BLaER1 treated with 17β-estradiol and CSF1 and Interleukin-3, amounts not matched to agents 10 nM and 100 nM (cell line): ENCODE data around the gene RNU4-1.
A peak's percentile ranks its signal among the peaks of the same experiment; 100 is the strongest.

Experiments used
- H3K27ac ChIP-seq, 11 experiments: shearing (Covaris generic); formaldehyde crosslinking; 2 replicates each; pipeline ENCODE4 v1.8.1; 2022
- H3K27me3 ChIP-seq, 11 experiments: shearing (Covaris generic); formaldehyde crosslinking; 2 replicates each; pipeline ENCODE4 v1.8.1; 2022
- H3K36me3 ChIP-seq, 11 experiments: shearing (Covaris generic); formaldehyde crosslinking; 2 replicates each; pipeline ENCODE4 v1.8.1; 2022
- H3K4me1 ChIP-seq, 10 experiments: shearing (Covaris generic); formaldehyde crosslinking; 2 replicates each; pipeline ENCODE4 v1.8.1; 2022
- H3K4me2 ChIP-seq, 11 experiments: shearing (Covaris generic); formaldehyde crosslinking; 2 replicates each; pipeline ENCODE4 v1.8.1; 2022
- H3K4me3 ChIP-seq, 10 experiments: shearing (Covaris generic); formaldehyde crosslinking; 2 replicates each; pipeline ENCODE4 v1.8.1; 2022
- H3K9ac ChIP-seq, 11 experiments: shearing (Covaris generic); formaldehyde crosslinking; 2 replicates each; pipeline ENCODE4 v1.8.1; 2022
- H3K9me3 ChIP-seq, 11 experiments: shearing (Covaris generic); formaldehyde crosslinking; replicated peaks in 1 of 11; 2 replicates each; pipeline ENCODE4 v1.8.1; 2022
- H4K20me1 ChIP-seq, 11 experiments: shearing (Covaris generic); formaldehyde crosslinking; 2 replicates each; pipeline ENCODE4 v1.8.1; 2022
- Cebpa-rat ChIP-seq, 11 experiments: shearing (Covaris generic); IDR thresholded peaks; 2 replicates each; pipeline ENCODE4 v1.8.1; 2022

The RNU4-1 gene

DNA sequence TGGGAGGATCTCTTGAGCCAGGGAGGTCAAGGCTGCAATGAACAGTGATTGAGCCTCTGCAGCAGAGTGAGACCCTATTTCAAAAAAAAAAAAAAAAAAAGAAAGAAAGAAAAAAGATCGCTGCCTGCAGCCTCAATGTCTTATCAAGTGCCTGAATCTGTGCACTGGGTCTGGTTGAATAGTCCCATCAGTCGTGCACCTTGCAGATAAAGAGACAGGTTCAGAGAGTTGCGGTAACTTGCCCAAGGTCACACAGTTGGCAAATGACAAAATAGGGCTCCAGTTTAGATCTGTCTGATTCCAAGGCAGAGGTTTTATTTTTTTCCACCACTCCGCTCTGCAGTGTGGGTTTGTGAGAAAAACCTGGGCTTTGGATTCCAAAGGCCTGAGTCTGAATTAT lies 35.2 kb upstream of the RNU4-1 start:
- Histone ChIP-seq H3K4me2 (no peak overlapping the region), H3K36me3 (no peaks in the 10 kb centered on the region), H3K4me1 (peaks cover 0 to 6% (median 0%) of the 10 kb centered on the region in 10 experiments; a peak in 4 of 20 replicates), H4K20me1 (no peaks in the 10 kb centered on the region), H3K9me3 (no peaks in the 10 kb centered on the region), H3K27me3 (no peaks in the 10 kb centered on the region), H3K9ac (no peak overlapping the region), H3K4me3 (no peak overlapping the region), H3K27ac (no peak overlapping the region)
- TF ChIP-seq Cebpa-rat (IDR thresholded peaks at IDR 0.05): no peak

DNA sequence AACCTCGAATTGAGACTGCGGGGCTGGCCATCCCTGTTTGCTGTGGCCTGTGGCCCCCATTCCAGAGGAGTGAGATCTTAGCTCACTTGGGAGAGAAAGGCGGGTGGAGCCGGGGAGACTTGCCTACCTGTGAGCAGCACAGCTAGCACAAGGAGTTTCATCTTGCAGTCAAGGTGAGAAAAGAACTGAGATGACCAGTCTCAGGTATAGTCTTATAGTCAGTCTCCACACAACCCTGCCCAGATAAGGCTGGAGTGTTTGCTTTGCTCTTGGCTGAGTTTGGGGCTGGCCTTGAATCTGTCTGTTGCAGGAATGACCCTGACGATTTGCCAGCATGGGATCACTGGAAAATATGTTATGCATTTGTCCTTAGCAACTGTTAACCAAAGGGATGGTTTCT lies 34.6 kb upstream of the RNU4-1 start, which contains the start of gene PLA2G1B:
Gene PLA2G1B, minus strand, starts transcription at position 187 of the 400 bp plus-strand sequence. Its CDS starts 26 bp downstream, at position 161.
- Histone ChIP-seq H3K36me3 (no peaks in the 10 kb centered on the region), H3K9ac (0 out of 22 replicates have a peak within 1 kb of the TSS, but pooled peaks of 1 of the 11 experiments have one; percentile 6), H3K27me3 (no peaks in the 10 kb centered on the region), H3K4me2 (no peak within 1 kb of the TSS), H3K4me1 (peaks cover 0 to 6% (median 0%) of the 10 kb centered on the region in 10 experiments; a peak in 4 of 20 replicates), H3K27ac (no peak within 1 kb of the TSS), H3K9me3 (no peaks in the 10 kb centered on the region), H3K4me3 (no peak within 1 kb of the TSS), H4K20me1 (no peaks in the 10 kb centered on the region)
- TF ChIP-seq Cebpa-rat (IDR thresholded peaks at IDR 0.05): no peak

DNA sequence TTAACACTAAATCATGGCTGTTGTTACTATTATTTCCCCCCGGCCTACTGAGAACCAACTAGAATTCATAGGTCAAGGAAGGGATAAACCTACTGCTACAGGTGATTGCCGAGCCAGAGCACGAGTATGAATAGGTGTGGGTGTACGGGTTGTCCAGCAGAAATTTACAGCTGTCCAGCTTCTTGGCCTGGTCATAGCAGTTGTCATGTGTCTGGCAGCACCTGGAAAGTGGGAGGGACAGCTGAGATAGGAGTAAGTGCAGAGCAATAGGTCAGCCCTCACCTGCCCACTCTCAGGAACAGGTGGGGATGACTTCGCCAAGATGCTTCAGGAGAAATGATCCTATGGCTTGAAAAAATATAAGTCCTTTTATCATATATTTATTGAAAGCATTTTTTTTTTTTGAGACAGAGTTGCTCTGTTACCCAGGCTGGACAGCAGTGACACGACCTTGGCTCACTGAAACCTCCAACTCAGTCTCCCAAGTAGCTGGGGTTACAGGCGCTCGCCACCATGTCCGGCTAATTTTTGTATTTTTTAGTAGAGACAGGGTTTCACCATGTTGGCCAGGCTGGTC lies 31.9 kb upstream of the RNU4-1 start:
- TF ChIP-seq Cebpa-rat (IDR thresholded peaks at IDR 0.05): no peak
- Histone ChIP-seq H3K9me3 (no peaks in the 10 kb centered on the region), H3K9ac (0 out of 22 replicates have a peak overlapping the region, but pooled peaks of 1 of the 11 experiments have one; percentile 79), H3K27ac (no peak overlapping the region), H3K36me3 (no peaks in the 10 kb centered on the region), H4K20me1 (no peaks in the 10 kb centered on the region), H3K4me1 (peaks cover 0 to 6% (median 0%) of the 10 kb centered on the region in 10 experiments; a peak in 4 of 20 replicates), H3K4me2 (peak overlapping the region in 2 of 11 experiments; percentile 91; a peak in 4 of 22 replicates), H3K4me3 (no peak overlapping the region), H3K27me3 (no peaks in the 10 kb centered on the region)

DNA sequence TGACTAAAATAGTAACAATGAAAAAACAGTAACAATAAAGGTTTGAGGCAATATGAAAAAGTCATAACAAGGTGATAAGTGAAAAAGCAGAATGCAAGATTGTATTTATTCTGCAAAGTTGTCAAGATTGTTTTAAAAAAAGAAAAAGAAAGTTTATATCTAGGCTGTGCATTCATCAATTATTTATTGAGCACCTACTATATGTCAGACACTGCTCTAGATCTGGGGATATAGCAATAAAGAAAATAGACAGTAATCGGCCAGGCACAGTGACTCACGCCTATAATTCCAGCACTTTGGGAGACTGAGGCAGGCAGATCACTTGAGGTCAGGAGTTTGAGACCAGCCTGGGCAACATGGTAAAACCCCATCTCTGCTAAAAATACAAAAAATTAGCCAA lies 30.7 kb upstream of the RNU4-1 start:
- H3K9ac ChIP-seq: 0 out of 22 replicates have a peak overlapping the region, but pooled peaks of 1 of the 11 experiments have one; percentile 5
- H3K36me3 ChIP-seq: no peaks in the 10 kb centered on the region
- H3K4me3 ChIP-seq: no peak overlapping the region
- no peaks in the 10 kb centered on the region for H3K27me3 ChIP-seq
- no peak overlapping the region for H3K4me2 ChIP-seq
- no peak for TF ChIP-seq Cebpa-rat (IDR thresholded peaks at IDR 0.05)
- H3K4me1 ChIP-seq: peaks cover 0 to 6% (median 0%) of the 10 kb centered on the region in 10 experiments; a peak in 4 of 20 replicates
- H3K27ac ChIP-seq: no peak overlapping the region
- H3K9me3 ChIP-seq: no peaks in the 10 kb centered on the region
- H4K20me1 ChIP-seq: no peaks in the 10 kb centered on the region

DNA sequence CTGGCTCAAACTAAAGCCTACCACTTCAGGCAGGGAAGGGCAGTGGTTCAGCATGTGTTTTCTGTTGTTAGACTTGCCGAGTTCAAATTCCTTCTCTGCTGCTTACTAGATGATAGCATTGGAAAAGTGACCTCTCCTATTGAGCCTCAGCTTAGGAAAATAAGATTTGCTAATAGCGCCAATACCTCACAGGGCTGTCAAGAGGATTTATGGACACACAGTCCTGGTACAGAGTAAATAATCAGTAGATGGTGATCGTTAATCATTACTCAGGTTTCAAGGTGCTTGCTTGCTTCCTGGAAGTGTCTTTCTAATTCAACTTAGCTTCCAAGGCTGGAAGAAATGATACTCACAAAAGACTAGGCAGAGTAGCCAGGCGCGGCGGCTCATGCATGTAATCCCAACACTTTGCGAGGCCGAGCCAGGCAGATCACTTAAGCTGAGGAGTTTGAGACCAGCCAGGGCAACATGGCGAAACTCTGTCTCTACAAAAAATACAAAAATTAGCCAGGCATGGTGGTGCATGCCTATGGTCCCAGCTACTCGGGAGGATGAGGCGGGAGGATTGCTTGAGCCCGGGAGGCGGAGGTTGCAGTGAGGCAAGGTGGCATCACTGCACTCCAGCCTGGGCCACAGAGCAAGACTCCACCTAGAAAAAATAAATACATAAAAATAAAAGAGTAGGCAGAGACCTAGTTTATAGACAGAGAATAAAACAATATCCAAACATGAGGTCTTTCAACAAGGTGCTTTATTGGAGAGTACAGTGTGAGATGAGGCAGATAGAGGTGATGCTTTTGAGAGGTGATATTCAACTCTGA lies 28.6 kb upstream of the RNU4-1 start:
- no peaks in the 10 kb centered on the region for H4K20me1 ChIP-seq
- no peaks in the 10 kb centered on the region for H3K27me3 ChIP-seq
- no peak overlapping the region for H3K4me3 ChIP-seq
- no peak overlapping the region for H3K27ac ChIP-seq
- no peak for TF ChIP-seq Cebpa-rat (IDR thresholded peaks at IDR 0.05)
- H3K36me3 ChIP-seq: no peaks in the 10 kb centered on the region
- no peak overlapping the region for H3K9ac ChIP-seq
- peaks cover 6 to 17% (median 11%) of the 10 kb centered on the region in 10 experiments for H3K4me1 ChIP-seq
- H3K4me2 ChIP-seq: no peak overlapping the region
- no peaks in the 10 kb centered on the region for H3K9me3 ChIP-seq

DNA sequence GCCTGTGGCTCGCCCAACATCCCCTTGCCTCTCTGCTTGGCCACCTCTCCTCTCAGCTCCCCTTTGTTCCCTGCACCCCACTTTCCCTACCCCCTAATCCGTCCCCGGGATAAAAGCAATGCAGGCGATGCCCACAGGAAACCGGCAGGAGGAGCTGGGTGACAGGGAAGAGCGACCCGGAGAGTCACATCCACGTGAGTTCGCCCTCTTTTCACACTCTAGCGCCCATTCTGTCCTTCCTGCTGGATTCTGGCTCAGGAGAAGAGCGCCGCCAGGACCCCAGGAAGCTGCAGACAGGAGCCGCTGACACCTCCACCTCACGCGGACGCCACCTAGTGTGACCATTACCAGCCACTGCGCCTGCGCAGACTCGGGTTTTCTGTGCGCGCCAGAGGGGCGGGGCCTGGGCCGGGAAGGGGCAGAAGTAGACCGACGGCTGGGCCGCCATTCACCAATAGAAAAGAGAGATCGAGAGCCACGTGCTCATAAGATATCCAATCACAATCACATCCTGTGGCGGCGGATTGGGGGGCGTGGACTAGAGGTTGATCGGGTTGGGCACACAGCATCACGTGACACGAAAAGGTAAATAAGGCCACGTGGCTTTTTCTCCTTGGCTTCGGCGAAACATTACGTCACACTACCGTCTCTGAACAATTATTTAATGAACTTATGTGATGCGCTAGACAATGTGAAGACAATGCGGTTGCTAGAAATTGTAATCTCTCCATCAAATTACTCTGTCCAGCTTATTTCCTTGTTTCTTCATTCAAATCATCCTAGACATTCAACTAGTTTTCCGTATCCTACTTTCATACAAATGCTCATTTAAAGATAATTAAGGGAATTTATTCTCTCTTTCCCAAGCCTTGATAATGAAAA lies 24.4 kb upstream of the RNU4-1 start:
- Histone ChIP-seq H3K9me3 (no peaks in the 10 kb centered on the region), H3K27ac (peak overlapping the region; percentile 15 to 86 (median 79); a peak in 21 of 22 replicates), H3K36me3 (no peaks in the 10 kb centered on the region), H3K4me1 (peaks cover 7 to 16% (median 15%) of the 10 kb centered on the region in 10 experiments), H4K20me1 (no peaks in the 10 kb centered on the region), H3K4me3 (peak overlapping the region; percentile 52 to 78 (median 67)), H3K9ac (peak overlapping the region; percentile 70 to 85 (median 81)), H3K27me3 (no peaks in the 10 kb centered on the region), H3K4me2 (peak overlapping the region; percentile 79 to 95 (median 87))
- no peak; a peak in 1 of 22 replicates for TF ChIP-seq Cebpa-rat (IDR thresholded peaks at IDR 0.05)

DNA sequence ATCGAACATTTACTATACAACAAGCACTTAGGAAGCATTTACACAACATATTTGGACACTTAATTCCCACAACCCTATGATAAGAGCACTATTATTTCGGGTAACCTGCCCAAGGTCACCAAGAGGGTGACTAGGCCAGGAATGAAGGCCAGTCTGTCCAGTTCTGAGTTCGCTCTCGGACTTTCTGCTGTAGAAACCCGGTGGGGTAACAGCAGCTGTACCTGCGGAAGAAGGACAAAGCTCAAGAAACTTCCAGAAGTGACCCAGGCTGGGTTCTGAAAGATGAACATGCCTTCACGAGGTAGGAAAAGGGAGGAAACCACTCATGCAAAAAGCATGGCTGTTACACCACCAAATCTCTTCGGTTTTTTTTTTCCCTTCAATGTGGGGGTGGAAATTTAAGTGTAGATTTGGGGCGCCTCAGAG lies 23.8 kb upstream of the RNU4-1 start:
- H3K9ac ChIP-seq: peak overlapping the region; percentile 70 to 85 (median 81)
- TF ChIP-seq Cebpa-rat (IDR thresholded peaks at IDR 0.05): no peak
- no peaks in the 10 kb centered on the region for H3K36me3 ChIP-seq
- H3K27ac ChIP-seq: peak overlapping the region; percentile 15 to 86 (median 79); a peak in 21 of 22 replicates
- H3K4me2 ChIP-seq: peak overlapping the region; percentile 79 to 95 (median 87)
- peaks cover 7 to 16% (median 15%) of the 10 kb centered on the region in 10 experiments for H3K4me1 ChIP-seq
- H3K27me3 ChIP-seq: no peaks in the 10 kb centered on the region
- peak overlapping the region; percentile 52 to 78 (median 67) for H3K4me3 ChIP-seq
- H4K20me1 ChIP-seq: no peaks in the 10 kb centered on the region
- H3K9me3 ChIP-seq: no peaks in the 10 kb centered on the region

DNA sequence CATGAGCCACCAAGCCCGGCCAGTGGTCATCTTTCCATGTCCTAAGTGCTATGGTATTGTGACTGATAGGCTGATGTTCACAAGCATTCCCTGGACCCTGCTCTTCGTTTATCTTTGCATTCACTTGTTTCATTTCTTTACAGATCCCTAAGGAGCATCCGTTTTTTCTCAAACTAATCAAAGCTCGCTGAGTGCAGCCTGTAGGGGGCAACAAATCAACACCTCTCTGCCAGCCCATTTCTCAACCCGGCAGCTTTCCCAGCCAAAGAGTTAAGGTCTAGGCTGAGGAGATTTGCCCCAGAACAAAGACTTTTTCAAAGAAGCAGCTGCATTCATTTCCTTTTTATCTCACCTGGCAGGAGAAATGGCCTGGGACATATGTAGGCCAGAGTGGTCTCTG lies 21.2 kb upstream of the RNU4-1 start:
- no peak overlapping the region for H3K4me3 ChIP-seq
- no peak overlapping the region for H3K4me2 ChIP-seq
- TF ChIP-seq Cebpa-rat (IDR thresholded peaks at IDR 0.05): no peak
- no peaks in the 10 kb centered on the region for H3K27me3 ChIP-seq
- H3K9ac ChIP-seq: no peak overlapping the region
- no peaks in the 10 kb centered on the region for H3K36me3 ChIP-seq
- no peaks in the 10 kb centered on the region for H4K20me1 ChIP-seq
- peaks cover 7 to 16% (median 15%) of the 10 kb centered on the region in 10 experiments for H3K4me1 ChIP-seq
- H3K9me3 ChIP-seq: no peaks in the 10 kb centered on the region
- H3K27ac ChIP-seq: no peak overlapping the region
